Measurements from ENCODE around the gene RPS8. TPM values are rescaled to one million over a fixed set of nuclear protein-coding genes. Genes with fewer than 3 reads are reported as not detected.

Gene RPS8
- total RNA-seq, result 2,415 and 2,726 TPM in 2 replicates

DNA sequence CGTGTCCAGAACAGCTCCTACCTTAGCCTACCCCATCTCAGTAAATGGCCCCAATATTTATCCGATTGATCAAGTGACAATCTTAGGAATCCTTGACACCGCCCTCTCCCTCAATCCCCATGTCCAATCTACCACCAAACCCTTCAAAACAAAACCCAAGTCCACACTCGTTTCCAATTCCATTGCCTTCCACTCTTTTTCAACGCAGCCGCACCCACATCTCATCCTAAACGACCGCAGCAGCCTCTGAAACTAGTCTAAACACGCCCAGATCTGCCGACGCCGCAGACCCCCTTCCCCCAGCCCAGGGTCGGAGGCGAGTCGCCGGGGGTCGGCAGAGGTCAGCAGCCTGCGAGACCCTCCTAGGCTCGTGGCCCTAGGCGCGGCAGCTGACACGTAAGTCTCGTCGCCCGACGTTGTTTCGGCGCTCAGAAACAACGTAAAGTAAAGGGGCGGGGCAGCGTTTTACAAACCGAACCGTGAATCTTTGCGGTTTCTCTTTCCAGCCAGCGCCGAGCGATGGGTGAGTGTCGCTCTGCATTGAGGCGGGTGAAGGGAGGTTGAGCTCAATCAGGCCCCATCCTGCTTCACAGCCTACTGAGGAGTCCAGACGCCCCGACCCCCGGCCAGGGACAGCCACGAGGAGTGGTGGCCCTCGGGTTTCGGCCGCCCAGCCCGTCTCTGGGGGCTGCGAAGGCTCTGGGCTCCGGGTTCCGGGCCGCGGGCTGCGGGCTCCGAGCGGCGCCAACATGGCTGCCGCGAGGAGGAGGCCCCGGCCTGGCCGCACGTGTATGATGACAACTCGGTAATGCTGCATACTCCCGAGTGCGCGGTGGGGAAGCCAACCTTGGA, at the start of gene RPS8:
RPS8 (plus strand) TSS at position 463 of the 852 bp plus-strand sequence; CDS start at position 520, 57 bp downstream.

GRCh38 chr1:44730741-44731512, 44.4 kb upstream of the RPS8 start, which contains the start of gene RNU5D-1:
TSS of gene RNU5D-1 (minus strand) at chr1:44731170.

GRCh38 chr1:44739307-44740178, 35.8 kb upstream of the RPS8 start, which contains the start of gene KIF2C:
TSS of gene KIF2C (plus strand) at chr1:44739837. CDS start at chr1:44739933, 96 bp downstream.

GRCh38 chr1:44788120-44788860, 12.9 kb downstream of the RPS8 start, which contains the start of gene BEST4:
TSS of gene BEST4 (minus strand) at chr1:44788170. CDS start at chr1:44787705, 465 bp downstream.

GRCh38 chr1:44799770-44800584, 24.6 kb downstream of the RPS8 start, which contains the start of gene PLK3:
TSS of gene PLK3 (plus strand) at chr1:44800377. CDS start at chr1:44800464, 87 bp downstream.

GRCh38 chr1:44806704-44807363, 31.5 kb downstream of the RPS8 start, which contains the start of gene DYNLT4:
TSS of gene DYNLT4 (minus strand) at chr1:44807351. CDS start at chr1:44806668, 683 bp downstream.

GRCh38 chr1:44808063-44808937, 33.0 kb downstream of the RPS8 start, which contains the start of gene BTBD19:
TSS of gene BTBD19 (plus strand) at chr1:44808523. CDS start at chr1:44808821, 298 bp downstream.

Other genes starting within 250 kb of the RPS8 start
- gene TMEM53, start 101.1 kb upstream of the RPS8 start, total RNA-seq, result 14.5 and 16.1 TPM in 2 replicates
- 0.30 TPM in 1 of 2 replicates, not detected in the other for gene ARMH1, start 100.8 kb upstream of the RPS8 start, total RNA-seq
- gene RNU5D-1, start 44.4 kb upstream of the RPS8 start, total RNA-seq, result not detected in 2 replicates
- 64.9 and 71.5 TPM in 2 replicates for gene KIF2C, start 35.7 kb upstream of the RPS8 start, total RNA-seq
- gene BEST4, start 12.6 kb downstream of the RPS8 start, total RNA-seq, result 0.67 TPM in 1 of 2 replicates, not detected in the other
- 21.3 and 21.5 TPM in 2 replicates for gene PLK3, start 24.8 kb downstream of the RPS8 start, total RNA-seq
- not detected in 2 replicates for gene DYNLT4, start 31.8 kb downstream of the RPS8 start, total RNA-seq
- 1.8 and 2.4 TPM in 2 replicates for gene BTBD19, start 33.0 kb downstream of the RPS8 start, total RNA-seq
- under 0.01 and 0.15 TPM in 2 replicates for gene PTCH2, start 67.7 kb downstream of the RPS8 start, total RNA-seq
- 40.3 and 40.5 TPM in 2 replicates for gene EIF2B3, start 211.1 kb downstream of the RPS8 start, total RNA-seq
- gene HECTD3, start 235.8 kb downstream of the RPS8 start, total RNA-seq, result 29.9 and 30.1 TPM in 2 replicates
- gene UROD, start 236.7 kb downstream of the RPS8 start, total RNA-seq, result 130 and 164 TPM in 2 replicates

Measured in bronchus fibroblast of lung (primary cell).